Measurements from ENCODE around the gene HOXA2.

Gene HOXA2

GRCh38 chr7:27071622-27072390 is 30.7 kb downstream of the HOXA2 start:
- DNase-seq: no peak

- no peak for DNase-seq
Observed at GRCh38 chr7:27068259-27068658, 34.2 kb downstream of the HOXA2 start.

- DNase-seq: no peak
Observed at GRCh38 chr7:27066148-27066547, 36.3 kb downstream of the HOXA2 start.

GRCh38 chr7:27065709-27066108 is 36.8 kb downstream of the HOXA2 start:
- DNase-seq: no peak

- no peak for DNase-seq
Observed at GRCh38 chr7:27064661-27065060, 37.8 kb downstream of the HOXA2 start.

- DNase-seq: no peak
Observed at GRCh38 chr7:27064159-27064558, 38.3 kb downstream of the HOXA2 start.

- no peak for DNase-seq
Observed at GRCh38 chr7:27062946-27063345, 39.5 kb downstream of the HOXA2 start.

GRCh38 chr7:27053153-27053552 is 49.3 kb downstream of the HOXA2 start:
- no peak for DNase-seq

GRCh38 chr7:27051451-27051850 is 51.0 kb downstream of the HOXA2 start:
- DNase-seq: no peak

All from NCI-H748 treated with DMSO at 0.1 percent for 48 hours (cell line).